GM18520 (cell line): Measurements from ENCODE around the gene ABCC8.

Experiments
- ATAC-seq: cut with Tn5 transposase; IDR thresholded peaks from one replicate; pipeline ENCODE4 v1.9.1; 2021; ENCODE audit not compliant: unreplicated experiment

The ABCC8 gene

DNA sequence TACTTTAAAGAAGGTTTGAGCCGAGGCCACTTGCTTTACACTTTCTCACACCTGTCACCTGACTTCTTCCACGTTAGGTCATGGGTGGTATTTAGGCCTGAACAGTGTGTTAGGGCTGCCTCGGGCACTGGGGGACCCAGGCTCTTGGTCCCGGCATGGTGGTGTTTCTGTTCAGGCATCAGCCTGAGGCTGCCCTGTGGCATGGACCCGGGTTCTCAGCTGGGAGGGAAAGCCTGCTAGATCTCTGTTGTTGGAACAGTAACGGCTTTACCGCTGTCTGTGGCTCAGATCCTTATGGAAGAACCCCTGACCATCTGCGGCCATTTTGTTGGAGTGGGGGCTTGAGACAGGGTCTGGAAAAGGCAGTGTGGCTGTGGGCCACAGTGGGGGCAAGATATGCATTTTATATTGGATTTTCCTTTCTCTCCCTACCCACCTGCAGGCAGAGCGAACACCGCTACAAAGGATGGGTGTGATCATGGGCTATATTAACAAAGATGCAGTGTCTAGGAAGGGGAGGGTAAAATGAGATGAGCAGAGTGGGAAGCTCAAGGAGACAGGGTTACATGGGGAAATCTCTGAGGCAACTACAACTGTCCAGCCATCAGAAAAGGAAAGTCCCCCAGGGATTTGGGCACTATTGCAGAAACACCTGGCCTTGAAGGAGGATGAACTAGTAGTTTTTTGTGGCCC is 86.5 kb downstream of the ABCC8 start:
- no peak for ATAC-seq

DNA sequence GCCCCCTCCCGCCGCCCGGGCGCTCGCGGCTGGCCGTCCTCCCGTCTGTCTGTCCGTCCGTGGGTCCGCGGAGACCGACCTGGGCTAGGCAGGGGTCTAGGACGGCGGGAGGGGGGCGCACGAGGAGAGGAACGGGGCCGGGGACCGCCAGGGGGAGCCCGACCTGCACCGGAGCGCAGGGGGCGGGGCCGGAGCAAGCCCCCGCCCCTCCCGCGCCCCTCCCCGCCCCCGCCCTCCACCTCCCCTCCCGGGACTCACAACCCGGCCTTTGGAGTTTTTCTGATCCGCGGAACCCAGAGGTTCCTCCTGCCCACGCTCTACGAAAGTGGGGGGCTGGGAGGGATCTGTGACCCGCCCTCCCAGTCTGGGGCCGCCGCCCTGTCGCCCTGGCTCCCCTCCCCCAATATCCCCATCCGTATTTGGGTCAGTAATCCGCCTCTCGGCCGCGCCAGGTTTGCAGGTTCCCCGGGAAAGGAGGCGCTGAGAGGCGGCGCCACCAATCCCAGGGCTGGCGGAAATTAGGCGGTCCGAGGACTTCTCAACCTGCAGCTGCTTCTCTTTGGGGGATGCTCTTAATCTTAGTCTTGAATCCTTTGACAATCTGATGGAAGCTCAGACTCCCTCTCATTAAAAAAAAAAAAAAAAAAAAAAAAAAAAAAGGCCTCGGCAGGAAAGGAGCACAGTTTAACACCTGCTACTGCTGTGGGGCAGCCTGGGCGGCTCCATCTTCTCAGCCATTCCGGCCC is 87.3 kb downstream of the ABCC8 start:
- no peak for ATAC-seq

DNA sequence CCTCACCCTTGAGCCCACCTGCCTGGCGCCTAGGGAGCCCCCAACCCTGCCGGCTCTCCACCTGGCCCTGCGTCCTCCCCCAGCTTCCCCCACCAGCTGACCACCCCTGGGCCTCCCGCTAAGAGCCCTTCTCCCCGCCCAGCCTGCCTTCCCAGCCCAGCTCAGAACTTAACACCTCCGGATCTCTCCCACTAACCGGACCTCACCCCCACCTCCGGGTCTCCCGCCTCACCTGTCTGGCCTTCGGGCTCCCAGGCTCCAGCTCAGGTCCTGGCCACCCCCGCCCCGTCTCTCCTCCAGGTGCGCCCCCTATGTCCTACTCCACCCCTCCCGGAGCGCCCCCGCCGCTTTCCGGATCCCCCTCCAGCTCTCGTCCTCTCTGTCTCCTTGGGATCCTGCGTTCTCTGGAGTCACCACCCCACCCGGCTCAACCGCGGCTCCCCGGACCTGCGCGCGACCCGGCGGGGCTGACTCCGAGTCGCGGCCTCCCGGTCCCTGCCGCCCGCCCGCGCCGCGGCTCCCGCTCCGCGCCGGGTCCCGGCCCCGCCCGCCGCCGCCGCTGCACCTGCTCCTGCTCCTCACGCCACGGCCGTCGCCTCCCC is 87.9 kb downstream of the ABCC8 start, which contains the start of gene KCNJ11:
Gene KCNJ11, minus strand, starts transcription at position 51 of the 602 bp plus-strand sequence. CDS start 568 bp downstream, outside the sequence.
- ATAC-seq, result no peak

DNA sequence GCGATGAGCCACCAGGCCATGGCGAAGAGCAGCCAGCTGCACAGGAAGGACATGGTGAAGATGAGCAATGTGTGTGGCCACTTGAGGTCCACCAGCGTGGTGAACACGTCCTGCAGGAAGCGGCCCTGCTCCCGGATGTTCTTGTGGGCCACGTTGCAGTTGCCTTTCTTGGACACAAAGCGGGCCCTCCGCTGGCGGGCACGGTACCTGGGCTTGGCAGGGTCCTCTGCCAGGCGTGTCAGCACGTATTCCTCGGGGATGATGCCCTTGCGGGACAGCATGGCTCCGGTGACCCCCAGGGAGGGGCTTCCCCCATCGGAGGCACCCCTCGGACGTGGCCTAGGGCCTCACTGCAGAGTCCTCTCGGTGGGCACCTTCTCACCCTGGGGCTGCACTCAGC is 88.8 kb downstream of the ABCC8 start:
- ATAC-seq, result no peak

DNA sequence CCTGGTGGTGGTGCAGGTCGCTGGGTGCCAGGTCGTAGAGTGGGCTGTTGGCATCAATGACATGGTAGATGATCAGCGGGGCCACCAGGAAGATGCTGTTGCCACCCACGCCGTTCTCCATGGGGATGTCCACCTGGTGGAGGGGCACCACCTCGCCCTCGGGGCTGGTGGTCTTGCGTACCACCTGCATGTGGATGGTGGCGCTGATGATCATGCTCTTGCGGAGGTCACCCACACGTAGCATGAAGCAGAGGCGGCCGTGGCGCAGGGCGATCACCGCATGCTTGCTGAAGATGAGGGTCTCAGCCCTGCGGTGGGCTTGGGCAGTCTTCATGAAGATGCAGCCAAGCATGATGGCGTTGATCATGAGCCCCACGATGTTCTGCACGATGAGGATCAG is 89.4 kb downstream of the ABCC8 start:
- ATAC-seq, result no peak

DNA sequence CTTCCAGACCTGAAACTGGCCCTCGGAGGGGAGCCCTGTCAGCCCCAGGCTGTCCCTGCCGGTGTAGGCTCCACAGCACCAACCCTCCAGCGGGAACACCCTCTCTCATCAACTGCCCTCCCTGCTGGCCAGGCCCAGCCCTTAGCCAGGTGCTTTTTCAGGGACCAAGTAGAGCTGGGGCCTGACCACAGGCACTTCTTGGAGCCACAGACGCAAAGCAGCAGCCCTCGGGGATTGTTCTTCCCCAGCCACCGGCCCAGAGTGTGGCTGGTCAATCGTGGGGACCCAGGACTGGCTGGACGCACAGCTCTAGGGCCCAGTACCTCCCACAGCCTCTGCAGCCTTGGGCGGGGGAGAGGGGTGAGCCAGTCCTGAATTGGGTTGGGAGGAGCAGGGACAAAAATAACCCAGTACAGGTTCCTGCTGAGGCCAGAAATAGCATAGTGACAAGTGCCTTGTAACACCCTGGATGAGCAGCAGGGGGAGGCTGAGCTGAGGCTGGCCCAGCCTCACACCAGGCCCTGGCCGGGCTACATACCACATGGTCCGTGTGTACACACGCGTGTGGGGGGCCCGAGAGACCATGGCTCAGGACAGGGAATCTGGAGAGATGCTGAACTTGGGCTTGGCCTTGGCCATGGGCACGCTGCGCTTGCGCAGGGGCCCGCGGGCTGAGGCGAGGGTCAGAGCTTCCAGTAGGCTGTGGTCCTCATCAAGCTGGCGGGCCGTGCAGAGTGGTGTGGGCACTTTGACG is 90.1 kb downstream of the ABCC8 start:
- ATAC-seq, result peak; percentile 47

DNA sequence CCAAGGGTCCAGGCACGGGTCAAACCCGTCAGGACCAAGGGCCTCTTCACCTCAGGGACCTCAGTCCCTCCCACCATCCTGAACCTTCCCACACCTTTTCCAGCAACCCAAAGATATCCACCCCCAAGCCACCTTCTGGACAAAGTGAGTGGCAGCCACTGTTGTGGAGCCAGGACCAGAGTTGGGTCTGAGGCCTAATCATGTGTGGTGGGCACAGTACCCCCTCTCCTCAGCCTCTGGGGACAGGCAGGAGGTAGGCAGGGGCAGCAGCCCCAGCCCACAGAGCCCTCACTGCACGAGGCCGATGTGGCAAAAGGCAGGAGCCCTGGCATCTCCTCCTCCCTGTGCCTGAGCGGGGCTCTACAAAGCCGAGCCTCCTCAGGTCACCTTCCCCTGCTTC is 90.7 kb downstream of the ABCC8 start:
- ATAC-seq, result no peak

DNA sequence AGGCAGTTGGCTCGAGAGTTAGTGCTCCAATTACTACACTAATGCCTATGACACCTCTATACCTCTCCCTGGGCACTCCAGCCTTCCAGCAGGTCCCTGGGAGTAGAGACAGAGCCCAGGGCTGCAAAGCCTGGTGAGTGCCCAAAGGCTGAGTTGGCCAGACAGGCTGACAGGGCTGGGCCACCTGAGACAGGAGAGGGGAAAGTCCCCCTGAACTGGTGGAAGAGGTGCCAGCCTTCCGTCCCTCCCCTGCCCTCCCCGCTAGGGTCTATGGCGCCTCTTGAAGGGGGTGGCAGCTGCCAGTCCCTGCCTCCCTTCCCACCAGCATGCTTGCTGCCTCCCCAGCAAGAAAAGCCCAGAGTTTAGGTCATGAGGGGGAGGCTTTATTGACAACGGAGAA is 91.2 kb downstream of the ABCC8 start:
- no peak for ATAC-seq

DNA sequence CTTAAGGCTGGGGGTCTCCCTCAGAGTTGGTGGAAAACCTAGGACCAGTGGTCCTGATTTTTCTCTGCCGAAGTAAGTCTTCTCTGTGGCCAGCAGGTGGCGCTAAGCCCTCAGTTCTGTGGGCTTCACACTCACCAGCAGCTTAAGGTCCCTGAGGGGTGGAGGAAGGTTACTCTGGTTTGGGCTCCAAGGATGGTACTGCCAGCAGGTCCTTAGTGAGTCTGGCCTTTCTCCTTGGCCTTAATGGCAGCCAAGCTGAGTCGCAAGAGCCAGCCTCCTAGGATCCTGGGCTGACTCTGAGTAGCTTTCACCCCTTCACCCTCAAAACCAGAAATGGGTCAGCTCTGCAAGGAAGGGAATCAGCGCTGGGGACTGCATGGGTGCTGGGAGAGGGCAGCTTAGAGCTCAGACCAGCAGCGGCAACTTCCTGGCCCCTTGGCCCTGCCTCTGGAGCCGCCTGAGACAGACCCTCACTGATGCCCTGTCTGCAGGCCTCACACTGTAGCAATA is 92.6 kb downstream of the ABCC8 start:
- ATAC-seq, result no peak

DNA sequence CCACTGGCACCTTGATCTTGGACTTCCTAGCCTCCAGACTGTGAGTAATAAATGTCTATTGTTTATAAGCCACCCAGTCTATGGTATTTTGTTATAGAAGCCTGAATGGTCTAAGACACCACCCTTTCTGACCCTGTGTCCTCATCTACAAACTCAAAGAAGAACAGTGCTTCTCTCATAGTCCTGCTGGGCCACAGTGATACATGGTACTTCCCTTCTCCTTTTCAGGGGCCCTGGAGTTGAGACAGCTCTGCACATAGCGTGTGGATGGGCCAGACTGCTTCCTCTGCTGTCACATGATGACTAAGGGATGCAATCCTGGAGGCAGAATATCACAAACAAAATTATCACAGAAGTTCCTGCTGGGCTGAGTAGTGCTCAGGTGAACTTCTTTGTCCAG is 93.2 kb downstream of the ABCC8 start:
- no peak for ATAC-seq

DNA sequence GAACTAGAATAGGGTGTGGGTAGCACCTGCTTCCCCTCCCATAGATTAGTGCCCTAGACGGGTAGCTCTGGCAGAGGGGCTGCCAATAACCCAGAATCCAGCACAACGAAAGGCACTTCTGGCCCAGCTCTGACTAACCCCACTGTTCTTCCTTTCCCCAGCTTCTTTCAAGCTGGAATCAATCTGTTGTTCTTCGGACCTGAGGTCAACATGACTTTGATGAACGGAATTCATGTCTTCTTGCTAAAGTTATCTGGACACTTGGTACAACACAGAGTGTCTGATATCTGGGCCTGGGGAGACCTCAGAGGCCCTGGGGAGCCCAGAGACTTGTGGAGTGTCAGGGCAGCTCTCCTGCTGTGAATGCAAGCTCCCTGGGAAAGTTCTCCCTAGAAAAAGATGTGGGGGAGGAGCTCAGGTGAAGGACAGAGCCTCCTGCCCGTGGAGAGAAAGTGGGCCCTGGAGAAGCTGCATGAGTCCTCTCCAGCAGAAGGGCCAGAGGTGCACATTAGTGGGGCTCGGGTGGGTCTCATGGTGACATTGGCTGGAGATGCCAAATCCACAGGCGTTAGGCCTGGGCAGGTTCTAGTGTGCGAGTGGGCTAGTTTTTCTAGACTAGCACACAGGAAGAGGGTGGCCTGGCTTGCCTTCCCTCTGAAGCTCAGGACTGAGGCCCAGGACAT is 94.5 kb downstream of the ABCC8 start:
- ATAC-seq, result no peak

DNA sequence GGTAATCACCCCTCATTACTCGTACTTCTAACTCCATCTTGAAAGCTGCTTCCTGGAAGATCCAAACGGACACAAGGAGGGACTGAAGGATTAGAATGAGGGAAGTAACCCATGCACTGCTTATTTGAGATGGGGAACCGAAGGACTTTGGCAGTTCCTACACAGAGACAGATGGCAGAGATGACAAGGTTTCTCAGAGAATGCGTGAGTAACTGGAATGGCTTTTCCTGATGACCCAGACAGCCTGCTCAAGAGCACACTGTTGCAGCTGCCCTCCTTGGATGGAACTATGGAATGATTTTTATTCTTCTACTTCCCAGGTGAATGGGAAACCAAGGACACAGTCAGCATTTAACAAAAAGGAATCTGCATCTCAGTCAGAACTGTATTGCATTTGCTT is 95.5 kb downstream of the ABCC8 start:
- no peak for ATAC-seq

DNA sequence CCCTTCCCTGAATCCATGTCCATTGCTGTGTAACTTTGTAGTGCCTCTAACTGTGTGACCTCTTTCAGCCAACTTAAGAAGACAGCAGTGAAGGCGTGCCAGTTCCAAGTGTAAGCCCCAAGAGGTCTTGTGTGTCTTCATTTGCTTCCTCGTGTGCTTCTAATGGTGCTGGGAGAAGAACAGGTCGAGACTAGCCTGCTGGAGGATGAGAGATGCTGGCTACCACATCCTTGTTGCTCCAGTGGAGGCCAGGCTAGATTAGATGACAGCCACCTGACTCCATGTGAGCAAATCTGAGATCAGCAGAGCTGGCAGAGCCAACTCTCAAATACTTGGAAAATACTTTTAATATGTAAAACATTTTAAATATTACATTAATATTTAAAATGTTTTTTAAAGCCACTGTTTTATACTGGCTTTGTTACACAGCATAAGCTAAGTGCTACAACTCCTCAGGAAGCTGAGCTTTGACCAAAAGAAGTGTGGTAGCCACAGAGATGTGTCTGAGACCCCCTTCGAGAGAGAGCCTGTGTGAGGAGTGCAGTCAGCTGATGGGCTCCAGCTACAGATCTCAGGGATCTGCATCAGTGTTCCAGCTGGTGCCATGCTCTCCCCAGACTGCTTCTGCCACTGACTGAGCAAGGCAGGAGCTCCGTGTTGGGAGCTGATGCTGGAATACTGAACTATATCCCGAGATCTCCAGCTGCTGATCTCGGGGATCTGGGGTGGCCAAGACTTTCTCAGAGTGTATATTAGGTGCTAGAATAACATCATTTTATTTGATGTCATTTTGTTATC is 97.1 kb downstream of the ABCC8 start:
- no peak for ATAC-seq

DNA sequence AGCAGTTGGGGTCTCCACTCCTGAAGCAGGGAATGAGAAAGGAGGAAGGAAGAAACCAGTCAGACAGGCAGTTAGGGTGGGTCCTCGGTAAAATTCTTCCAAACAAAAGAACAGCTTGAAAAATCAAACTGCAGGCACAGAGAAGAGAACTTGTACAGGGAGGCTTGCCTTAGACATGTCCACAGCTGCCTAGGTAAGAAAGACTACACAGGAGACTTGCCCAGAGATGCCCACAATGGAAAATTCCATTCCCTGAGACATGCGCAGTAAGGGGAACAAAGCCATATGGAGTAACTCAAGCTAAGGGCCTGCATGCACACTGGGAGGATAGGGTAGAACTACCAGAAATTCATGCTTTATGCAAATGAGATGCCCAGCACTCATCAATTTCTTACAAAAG is 98.0 kb downstream of the ABCC8 start:
- ATAC-seq, result no peak

DNA sequence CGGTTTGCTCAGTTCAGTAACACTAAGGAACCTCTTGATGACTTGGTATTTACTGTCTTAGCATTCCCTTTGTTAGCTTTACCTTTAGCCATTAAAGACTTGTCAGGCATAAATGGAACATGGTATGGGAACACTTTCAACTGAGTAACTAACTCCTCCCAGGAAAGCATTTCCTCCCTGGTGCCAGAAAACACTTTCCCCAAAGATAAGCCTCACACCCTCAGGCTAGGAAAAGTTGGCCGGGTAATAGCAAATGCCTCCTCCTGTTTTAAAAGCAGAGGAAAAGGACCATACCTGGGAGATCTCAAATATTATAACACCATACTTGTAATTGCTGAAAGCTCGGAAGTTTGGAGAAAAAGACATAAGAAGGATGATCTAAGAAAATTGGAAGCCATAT is 100.2 kb downstream of the ABCC8 start:
- no peak for ATAC-seq

DNA sequence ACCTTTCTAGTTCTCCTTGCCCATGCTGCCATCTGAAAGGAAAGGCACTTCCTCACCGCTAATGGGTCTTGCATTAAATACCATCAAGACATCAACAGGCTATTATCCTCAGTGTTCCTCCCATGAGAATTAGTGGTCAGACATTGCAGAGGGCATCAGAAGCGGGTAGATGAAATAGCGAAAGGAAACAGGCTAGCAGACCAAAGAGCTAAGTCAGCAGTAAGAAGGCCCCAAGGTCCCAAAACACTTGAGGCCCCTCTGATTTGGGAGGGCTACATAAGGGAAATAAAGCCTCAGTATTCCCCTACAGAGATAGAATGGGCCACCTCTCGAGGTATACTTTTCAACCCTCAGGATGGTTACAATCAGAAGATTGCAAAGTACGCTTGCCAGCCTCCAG is 101.1 kb downstream of the ABCC8 start:
- ATAC-seq, result no peak

DNA sequence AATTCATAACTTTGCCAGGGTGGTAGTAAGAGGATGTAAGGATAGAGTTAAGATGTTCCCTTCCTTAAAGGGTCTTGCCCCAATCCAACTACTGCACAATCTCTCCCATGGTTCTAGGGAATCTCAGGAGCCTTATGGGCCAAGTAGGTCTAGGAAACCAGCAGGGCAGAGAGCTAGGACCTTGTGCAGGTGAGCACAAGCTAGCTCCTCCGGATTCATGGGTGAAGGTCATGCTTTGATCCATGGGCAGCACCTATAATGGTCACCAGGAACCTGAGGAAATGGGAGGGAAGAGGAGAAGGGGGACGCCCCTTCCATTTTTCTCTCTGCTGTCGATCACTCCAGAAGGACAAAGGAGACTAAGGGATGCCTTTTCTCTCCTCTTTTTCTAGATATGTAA is 105.0 kb downstream of the ABCC8 start:
- ATAC-seq, result no peak

DNA sequence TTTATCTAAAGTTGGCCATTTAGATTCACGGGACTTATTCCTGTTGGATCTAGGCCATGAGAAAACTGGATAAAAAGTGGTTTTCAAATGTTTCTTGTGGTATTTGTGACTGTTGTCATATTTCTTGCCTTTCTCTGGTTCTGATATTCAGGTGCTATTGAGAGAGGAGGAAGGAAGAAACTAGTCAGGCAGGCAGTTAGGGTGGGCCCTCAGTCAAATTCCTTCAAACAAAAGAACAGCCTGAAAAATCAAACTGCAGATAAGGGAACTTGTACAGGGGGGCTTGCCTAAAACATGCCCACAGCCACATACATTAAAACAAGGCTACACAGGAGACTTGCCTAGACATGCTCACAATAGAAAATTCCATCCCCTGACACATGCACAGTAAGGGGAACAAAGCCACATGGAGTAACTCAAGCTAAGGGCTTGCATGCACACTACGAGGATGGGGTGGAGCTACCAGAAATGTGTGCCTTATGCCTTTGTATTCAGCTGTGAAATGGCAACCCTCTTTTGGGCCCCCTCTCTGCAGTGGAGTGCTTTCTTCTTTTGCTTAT is 106.9 kb downstream of the ABCC8 start:
- ATAC-seq, result no peak

DNA sequence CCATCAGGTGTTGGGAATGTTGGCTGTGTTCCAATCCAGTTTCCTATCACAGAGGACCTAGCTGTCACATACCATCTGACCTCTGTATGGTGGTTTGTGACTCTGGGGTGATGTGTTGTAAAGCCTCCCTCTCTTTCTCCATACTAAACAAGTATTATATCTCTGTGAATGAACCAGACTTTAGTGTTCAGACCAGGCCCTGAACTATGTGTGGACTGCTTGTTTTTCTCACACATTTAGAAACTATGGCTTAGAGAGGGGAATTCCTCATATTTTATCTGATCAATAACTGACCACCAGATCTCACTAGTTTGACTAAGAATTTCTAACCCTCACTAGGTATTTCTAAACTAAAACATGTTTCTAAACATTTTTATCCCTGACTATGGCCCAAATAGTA is 107.6 kb downstream of the ABCC8 start:
- ATAC-seq, result no peak

DNA sequence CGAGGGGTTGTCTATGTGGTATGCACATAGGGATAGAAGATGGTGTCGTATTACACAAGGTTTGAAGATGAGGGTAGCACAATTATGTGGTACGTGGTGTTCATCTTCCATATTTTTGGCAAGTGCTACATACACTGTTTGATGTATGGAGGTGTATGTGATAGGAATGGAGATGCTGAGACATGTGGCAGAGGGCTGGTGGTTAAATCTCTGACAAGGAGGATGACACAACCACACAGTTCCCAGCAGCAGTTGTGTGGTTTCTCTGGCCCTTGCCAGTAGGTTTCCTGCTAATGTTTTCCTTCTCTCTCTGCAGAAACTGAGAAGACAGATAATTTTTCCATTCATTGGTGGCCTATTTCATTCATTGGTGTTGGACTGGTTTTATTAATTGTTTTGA is 108.1 kb downstream of the ABCC8 start:
- ATAC-seq, result no peak
